ENCODE measurements around the gene PPAN.
A peak's percentile ranks its signal among the peaks of the same experiment; 100 is the strongest.

The PPAN gene

GRCh38 chr19:10116085-10116865 lies 10.1 kb downstream of the PPAN start:
- in situ Hi-C loops (cut with HindIII; ENCODE audit: low sequenced_read_pairs), result no loop called here
- no peak for TF ChIP-seq CTCF (IDR thresholded peaks at IDR 0.05; ENCODE audit: low read depth, low read length)
- no peak for DNase-seq (ENCODE audit: low read depth, low spot score)
- H3K4me3 ChIP-seq (ENCODE audit: low read depth, low read length), result no peak overlapping the region

GRCh38 chr19:10116866-10117616 lies 10.9 kb downstream of the PPAN start:
- H3K4me3 ChIP-seq (ENCODE audit: low read depth, low read length), result no peak overlapping the region
- in situ Hi-C loops (cut with HindIII; ENCODE audit: low sequenced_read_pairs), result no loop called here
- DNase-seq (ENCODE audit: low read depth, low spot score), result no peak
- no peak for TF ChIP-seq CTCF (IDR thresholded peaks at IDR 0.05; ENCODE audit: low read depth, low read length)

GRCh38 chr19:10118960-10119359 lies 12.8 kb downstream of the PPAN start:
- H3K4me3 ChIP-seq (ENCODE audit: low read depth, low read length), result peak overlapping the region; percentile 90
- no peak for DNase-seq (ENCODE audit: low read depth, low spot score)
- TF ChIP-seq CTCF (IDR thresholded peaks at IDR 0.05; ENCODE audit: low read depth, low read length), result no peak
- in situ Hi-C loops (cut with HindIII; ENCODE audit: low sequenced_read_pairs), result no loop called here

GRCh38 chr19:10120538-10121189 lies 14.5 kb downstream of the PPAN start:
- in situ Hi-C loops (cut with HindIII; ENCODE audit: low sequenced_read_pairs), result no loop called here
- peak; percentile 80 for DNase-seq (ENCODE audit: low read depth, low spot score)
- no peak for TF ChIP-seq CTCF (IDR thresholded peaks at IDR 0.05; ENCODE audit: low read depth, low read length)
- no peak overlapping the region for H3K4me3 ChIP-seq (ENCODE audit: low read depth, low read length)

- no peak for TF ChIP-seq CTCF (IDR thresholded peaks at IDR 0.05; ENCODE audit: low read depth, low read length)
- H3K4me3 ChIP-seq (ENCODE audit: low read depth, low read length), result no peak overlapping the region
- in situ Hi-C loops (cut with HindIII; ENCODE audit: low sequenced_read_pairs), result no loop called here
- peak; percentile 49 for DNase-seq (ENCODE audit: low read depth, low spot score)
These were observed 15.9 kb downstream of the PPAN start for GRCh38 chr19:10122045-10122444.

- in situ Hi-C loops (cut with HindIII; ENCODE audit: low sequenced_read_pairs), result no loop called here
- H3K4me3 ChIP-seq (ENCODE audit: low read depth, low read length), result no peak overlapping the region
- DNase-seq (ENCODE audit: low read depth, low spot score), result no peak
- no peak for TF ChIP-seq CTCF (IDR thresholded peaks at IDR 0.05; ENCODE audit: low read depth, low read length)
These were observed 18.3 kb downstream of the PPAN start for GRCh38 chr19:10124429-10124828.
